Measurements from ENCODE around the gene SUSD6. TPM values are rescaled to one million over a fixed set of nuclear protein-coding genes. Genes with fewer than 3 reads are reported as not detected.
A peak's percentile ranks its signal among the peaks of the same experiment; 100 is the strongest.

SUSD6 gene
- total RNA-seq, 2 donors from 2014 or later = 27.3 to 70.3 TPM

DNA sequence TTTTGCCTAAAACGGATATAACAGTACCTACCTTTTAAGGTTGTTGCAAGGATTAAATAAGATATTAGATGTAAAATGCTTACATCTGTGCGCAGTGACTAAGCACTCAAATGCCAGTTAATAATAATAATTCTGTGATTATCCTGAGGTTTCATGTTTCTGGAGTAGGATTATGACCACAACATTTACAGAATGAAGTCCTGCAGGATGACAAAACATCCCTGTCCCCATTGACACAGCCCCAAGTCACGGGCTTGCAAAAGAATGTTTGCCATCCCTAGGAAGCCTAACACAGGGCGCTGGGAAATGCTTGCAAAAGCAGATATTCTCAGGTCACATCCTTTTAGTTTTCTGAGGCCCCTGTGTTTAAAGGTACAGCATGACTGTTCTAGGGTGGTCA, 20.1 kb downstream of the SUSD6 start:
- Histone ChIP-seq H3K4me1 (peaks cover 24% of the 10 kb centered on the region), H3K9me3 (no peaks in the 10 kb centered on the region), H3K27me3 (no peaks in the 10 kb centered on the region), H3K36me3 (no peaks in the 10 kb centered on the region), H3K9ac (ENCODE audit: low read depth in 2 of 2, low read length in 2 of 2) (no peak overlapping the region), H3K4me3 (no peak overlapping the region), H3K27ac (no peak overlapping the region)
- intact Hi-C loops (cut with DNase I) = no loop called here
- DNase-seq = no peak
- TF ChIP-seq, protein P1, sequence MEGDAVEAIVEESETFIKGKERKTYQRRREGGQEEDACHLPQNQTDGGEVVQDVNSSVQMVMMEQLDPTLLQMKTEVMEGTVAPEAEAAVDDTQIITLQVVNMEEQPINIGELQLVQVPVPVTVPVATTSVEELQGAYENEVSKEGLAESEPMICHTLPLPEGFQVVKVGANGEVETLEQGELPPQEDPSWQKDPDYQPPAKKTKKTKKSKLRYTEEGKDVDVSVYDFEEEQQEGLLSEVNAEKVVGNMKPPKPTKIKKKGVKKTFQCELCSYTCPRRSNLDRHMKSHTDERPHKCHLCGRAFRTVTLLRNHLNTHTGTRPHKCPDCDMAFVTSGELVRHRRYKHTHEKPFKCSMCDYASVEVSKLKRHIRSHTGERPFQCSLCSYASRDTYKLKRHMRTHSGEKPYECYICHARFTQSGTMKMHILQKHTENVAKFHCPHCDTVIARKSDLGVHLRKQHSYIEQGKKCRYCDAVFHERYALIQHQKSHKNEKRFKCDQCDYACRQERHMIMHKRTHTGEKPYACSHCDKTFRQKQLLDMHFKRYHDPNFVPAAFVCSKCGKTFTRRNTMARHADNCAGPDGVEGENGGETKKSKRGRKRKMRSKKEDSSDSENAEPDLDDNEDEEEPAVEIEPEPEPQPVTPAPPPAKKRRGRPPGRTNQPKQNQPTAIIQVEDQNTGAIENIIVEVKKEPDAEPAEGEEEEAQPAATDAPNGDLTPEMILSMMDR (IDR thresholded peaks at IDR 0.05) = no peak

DNA sequence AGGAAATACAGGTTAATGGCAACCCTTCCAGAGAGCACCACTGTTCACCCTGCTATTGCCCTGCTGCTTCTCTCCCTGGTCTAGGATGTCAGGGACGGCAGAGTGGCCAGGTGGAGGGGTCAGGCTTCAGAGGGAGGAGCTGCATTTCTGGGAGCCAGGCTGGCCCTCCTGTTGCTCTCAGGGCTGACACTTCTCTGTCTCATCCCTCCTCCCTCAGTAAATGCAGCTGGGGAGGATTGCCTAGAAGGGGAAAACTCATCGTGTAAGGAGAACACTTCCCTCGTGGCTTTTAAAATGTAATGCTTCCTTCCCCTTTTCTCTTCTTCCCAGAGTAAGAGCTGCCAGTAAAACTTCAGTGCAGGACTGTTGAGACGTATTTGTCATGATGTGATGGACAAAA, 20.8 kb downstream of the SUSD6 start:
- TF ChIP-seq, protein P1 (IDR thresholded peaks at IDR 0.05) = no peak
- no peaks in the 10 kb centered on the region for H3K9me3 ChIP-seq
- H3K36me3 ChIP-seq = no peaks in the 10 kb centered on the region
- no peak for DNase-seq
- intact Hi-C loops (cut with DNase I) = no loop called here
- no peak overlapping the region for H3K4me3 ChIP-seq
- H3K9ac ChIP-seq (ENCODE audit: low read depth in 2 of 2, low read length in 2 of 2) = no peak overlapping the region
- H3K27me3 ChIP-seq = no peaks in the 10 kb centered on the region
- H3K4me1 ChIP-seq = peaks cover 24% of the 10 kb centered on the region
- no peak overlapping the region for H3K27ac ChIP-seq

DNA sequence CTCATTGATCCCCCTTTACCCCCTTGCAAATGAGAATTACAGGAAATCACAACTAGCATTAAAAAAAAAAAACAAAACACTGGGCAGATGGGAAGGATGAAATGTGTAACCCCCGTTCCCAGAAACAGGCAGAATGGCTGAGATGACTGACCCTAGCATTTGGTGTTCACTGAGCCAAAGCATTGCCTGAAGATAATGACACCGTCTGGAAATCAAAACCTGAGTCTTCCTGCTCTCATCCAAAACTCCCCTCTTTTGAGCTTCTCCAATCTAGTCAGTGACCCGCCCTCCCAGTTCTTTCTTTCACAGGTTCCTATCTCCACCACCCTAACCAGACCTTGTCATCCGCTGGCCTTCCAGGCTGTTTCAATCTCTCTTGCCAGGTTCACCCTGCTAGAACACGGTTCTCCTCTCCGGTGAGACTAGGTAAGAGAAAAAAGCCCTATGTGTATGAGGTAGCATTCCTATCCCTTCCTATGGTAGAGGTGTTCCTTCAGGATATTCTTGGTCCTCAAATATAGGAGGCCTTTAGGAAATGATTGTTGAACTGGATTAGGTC, 21.3 kb downstream of the SUSD6 start:
- intact Hi-C loops (cut with DNase I) = no loop called here
- Histone ChIP-seq H3K27me3 (no peaks in the 10 kb centered on the region), H3K4me1 (peaks cover 29% of the 10 kb centered on the region), H3K27ac (no peak overlapping the region), H3K9me3 (no peaks in the 10 kb centered on the region), H3K36me3 (no peaks in the 10 kb centered on the region), H3K4me3 (no peak overlapping the region), H3K9ac (ENCODE audit: low read depth in 2 of 2, low read length in 2 of 2) (no peak overlapping the region)
- DNase-seq = no peak
- TF ChIP-seq, protein P1 (IDR thresholded peaks at IDR 0.05) = no peak

DNA sequence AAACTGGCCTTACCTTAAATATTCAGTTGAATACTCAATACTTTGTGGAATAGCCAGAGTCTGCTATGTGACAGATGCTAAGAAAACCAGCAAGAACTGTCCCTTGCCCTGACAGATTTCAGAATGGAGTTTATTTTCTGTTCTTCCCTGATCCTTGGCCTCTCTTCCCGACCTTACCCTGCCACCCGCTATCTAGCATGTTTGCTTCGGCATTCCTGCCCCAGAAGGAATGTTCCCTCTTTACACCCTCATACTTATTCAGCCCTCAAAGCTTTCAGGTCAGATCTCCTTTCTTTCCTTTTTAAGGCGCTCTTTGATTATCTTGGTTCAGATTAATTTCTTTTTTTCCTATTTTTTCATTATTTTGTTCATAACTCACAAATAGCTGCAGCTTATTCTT, 21.8 kb downstream of the SUSD6 start:
- H3K9ac ChIP-seq (ENCODE audit: low read depth in 2 of 2, low read length in 2 of 2) = no peak overlapping the region
- DNase-seq = no peak
- TF ChIP-seq, protein P1 (IDR thresholded peaks at IDR 0.05) = no peak
- H3K9me3 ChIP-seq = no peaks in the 10 kb centered on the region
- no peaks in the 10 kb centered on the region for H3K36me3 ChIP-seq
- no peak overlapping the region for H3K4me3 ChIP-seq
- H3K27me3 ChIP-seq = no peaks in the 10 kb centered on the region
- no peak overlapping the region for H3K27ac ChIP-seq
- intact Hi-C loops (cut with DNase I) = no loop called here
- H3K4me1 ChIP-seq = peaks cover 32% of the 10 kb centered on the region

DNA sequence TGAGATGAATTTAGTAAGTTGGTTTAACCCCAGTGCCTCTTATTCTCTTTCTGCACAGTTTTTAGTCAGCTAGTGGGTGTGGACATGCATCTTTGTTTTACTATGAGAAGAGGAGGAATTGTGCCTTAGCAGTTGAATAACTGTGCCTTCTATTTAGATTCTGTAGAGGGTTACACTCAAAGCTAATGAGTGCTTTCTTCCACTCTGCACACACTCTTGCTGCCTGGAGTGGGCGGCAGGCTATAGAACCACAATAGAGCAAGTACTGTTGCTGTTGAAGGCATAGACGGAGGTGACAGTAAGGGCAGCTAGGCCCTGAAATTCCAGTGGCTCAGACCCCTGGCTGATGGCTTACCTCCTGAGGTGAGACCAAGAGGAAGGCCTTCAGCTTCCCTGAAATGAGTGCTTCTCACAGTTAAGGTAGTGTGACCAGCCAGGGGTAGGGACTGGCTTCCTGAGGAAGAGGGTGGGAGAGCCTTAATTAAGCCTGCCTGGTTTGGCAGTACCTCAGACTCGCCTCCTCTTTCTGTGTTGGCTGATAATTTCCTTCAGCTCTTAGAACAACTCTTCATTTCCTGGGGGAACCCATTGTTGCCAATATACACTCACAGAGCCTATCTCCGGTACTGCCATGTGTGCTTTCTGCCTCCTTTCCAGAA, 24.7 kb downstream of the SUSD6 start:
- Histone ChIP-seq H3K4me1 (peaks cover 27% of the 10 kb centered on the region), H3K36me3 (no peaks in the 10 kb centered on the region), H3K27ac (peak overlapping the region; percentile 64), H3K9ac (ENCODE audit: low read depth in 2 of 2, low read length in 2 of 2) (peak overlapping the region in 1 of 2 donors; percentile 32), H3K9me3 (no peaks in the 10 kb centered on the region), H3K27me3 (no peaks in the 10 kb centered on the region), H3K4me3 (no peak overlapping the region)
- TF ChIP-seq, protein P1 (IDR thresholded peaks at IDR 0.05) = no peak
- no peak for DNase-seq
- intact Hi-C loops (cut with DNase I) = no loop called here
